Measurements from ENCODE around the gene PAGR1.
A peak's percentile ranks its signal among the peaks of the same experiment; 100 is the strongest.

The PAGR1 gene

GRCh38 chr16:29811896-29812665 is 3.9 kb upstream of the PAGR1 start, which contains the start of gene PRRT2:
PRRT2 (plus strand) TSS chr16:29812193; CDS start chr16:29813055, 862 bp downstream.
- TF ChIP-seq CTCF (IDR thresholded peaks at IDR 0.05; ENCODE audit: low read depth, low read length) = no peak

DNA sequence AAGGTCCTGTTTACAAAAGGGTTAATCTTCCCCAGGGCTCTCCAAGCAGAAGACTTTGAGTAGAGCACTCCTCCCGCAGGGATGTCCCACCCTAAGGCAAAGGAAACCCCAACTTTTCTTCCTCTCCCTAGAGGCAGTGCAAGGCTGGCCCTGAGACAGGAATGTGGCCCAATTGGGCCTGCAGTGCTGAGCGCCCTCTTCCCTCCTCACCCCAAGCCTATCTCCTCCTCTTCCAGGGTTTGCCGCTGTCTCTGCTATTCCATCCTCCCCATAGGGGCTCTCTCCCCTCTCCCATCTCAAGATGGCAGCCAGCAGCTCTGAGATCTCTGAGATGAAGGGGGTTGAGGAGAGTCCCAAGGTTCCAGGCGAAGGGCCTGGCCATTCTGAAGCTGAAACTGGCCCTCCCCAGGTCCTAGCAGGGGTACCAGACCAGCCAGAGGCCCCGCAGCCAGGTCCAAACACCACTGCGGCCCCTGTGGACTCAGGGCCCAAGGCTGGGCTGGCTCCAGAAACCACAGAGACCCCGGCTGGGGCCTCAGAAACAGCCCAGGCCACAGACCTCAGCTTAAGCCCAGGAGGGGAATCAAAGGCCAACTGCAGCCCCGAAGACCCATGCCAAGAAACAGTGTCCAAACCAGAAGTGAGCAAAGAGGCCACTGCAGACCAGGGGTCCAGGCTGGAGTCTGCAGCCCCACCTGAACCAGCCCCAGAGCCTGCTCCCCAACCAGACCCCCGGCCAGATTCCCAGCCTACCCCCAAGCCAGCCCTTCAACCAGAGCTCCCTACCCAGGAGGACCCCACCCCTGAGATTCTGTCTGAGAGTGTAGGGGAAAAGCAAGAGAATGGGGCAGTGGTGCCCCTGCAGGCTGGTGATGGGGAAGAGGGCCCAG is 3.0 kb upstream of the PAGR1 start:
- no peak for TF ChIP-seq CTCF (IDR thresholded peaks at IDR 0.05; ENCODE audit: low read depth, low read length)
- peak overlapping the region; percentile 67 for H3K4me3 ChIP-seq (ENCODE audit: low read depth, low read length)

More at GRCh38 chr16:29811896-29812665, 3.9 kb upstream of the PAGR1 start, which contains the start of gene PRRT2:
- H3K4me3 ChIP-seq (ENCODE audit: low read depth, low read length) = peak within 1 kb of the TSS; percentile 67

GRCh38 chr16:29813644-29814562 is 2.0 kb upstream of the PAGR1 start:
- no peak for TF ChIP-seq CTCF (IDR thresholded peaks at IDR 0.05; ENCODE audit: low read depth, low read length)
- H3K4me3 ChIP-seq (ENCODE audit: low read depth, low read length) = no peak overlapping the region

DNA sequence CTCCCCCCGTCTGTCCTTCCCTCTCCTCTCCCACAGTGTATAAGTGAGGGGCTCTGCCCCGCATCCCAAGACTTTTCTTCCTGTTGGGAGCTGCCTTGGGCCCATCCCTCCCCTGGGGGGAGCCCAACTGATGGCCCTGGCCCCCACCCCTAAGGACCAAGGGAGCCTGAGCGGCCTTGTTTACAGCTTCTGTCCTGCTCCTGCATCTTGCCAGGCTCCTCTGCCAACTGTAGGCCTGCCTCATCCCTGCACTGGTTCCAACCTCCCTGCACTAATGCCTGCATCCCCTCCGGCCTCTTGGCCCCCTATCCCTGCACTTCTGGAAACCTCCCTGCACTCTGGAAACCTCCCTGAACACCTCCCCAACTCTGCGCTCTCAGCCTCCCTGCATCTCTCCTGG is 1.4 kb upstream of the PAGR1 start:
- no peak for TF ChIP-seq CTCF (IDR thresholded peaks at IDR 0.05; ENCODE audit: low read depth, low read length)

GRCh38 chr16:29815032-29815721 is 775 bp upstream of the PAGR1 start:
- TF ChIP-seq CTCF (IDR thresholded peaks at IDR 0.05; ENCODE audit: low read depth, low read length) = no peak
- peak overlapping the region; percentile 78 for H3K4me3 ChIP-seq (ENCODE audit: low read depth, low read length)

More for the DNA sequence above, 1.4 kb upstream of the PAGR1 start:
- H3K4me3 ChIP-seq (ENCODE audit: low read depth, low read length) = no peak overlapping the region

GRCh38 chr16:29816694-29817441 is 916 bp downstream of the PAGR1 start:
- H3K4me3 ChIP-seq (ENCODE audit: low read depth, low read length) = peak overlapping the region; percentile 78
- TF ChIP-seq CTCF (IDR thresholded peaks at IDR 0.05; ENCODE audit: low read depth, low read length) = no peak

All from WI38 (cell line).